ENCODE results near the gene AGBL3.
A peak's percentile ranks its signal among the peaks of the same experiment; 100 is the strongest.
"Not testable (repeated sequence)": the region's sequence is repeated elsewhere in the genome, so short reads cannot be mapped to it uniquely, and the experiment has no call there.

AGBL3 gene

DNA sequence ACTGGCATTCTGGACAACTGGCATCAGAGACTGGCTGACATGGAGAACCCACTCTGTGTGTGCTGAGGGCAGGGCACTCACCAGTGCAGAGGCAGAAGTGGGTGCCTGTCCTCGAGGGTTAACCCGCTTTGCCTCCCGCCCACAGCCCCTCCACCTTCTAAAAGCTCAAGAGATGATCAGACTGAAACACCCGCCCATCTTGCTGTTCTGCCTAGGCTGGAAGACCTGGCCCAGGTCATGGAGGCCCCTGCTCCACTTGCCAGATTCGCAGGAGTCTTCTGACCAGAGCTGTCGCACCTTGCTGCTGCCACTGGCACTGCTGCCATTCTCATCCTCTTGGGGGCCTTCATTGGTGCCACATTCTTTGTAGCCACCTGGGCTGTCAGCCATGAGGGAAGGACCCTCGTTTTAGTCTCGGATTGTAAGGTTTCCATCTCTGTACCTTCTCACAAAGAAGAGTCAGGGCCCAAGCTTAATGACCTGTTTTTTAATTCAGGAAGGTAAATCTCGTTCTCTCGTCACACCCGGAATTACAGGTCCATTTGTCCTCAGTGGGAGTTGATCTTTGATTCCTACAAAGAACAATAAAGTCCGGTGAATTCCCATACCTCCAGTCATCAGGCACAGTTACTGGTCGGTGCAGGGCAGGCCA, 182.3 kb downstream of the AGBL3 start:
- DNase-seq (no peak), ATAC-seq (no peak)

DNA sequence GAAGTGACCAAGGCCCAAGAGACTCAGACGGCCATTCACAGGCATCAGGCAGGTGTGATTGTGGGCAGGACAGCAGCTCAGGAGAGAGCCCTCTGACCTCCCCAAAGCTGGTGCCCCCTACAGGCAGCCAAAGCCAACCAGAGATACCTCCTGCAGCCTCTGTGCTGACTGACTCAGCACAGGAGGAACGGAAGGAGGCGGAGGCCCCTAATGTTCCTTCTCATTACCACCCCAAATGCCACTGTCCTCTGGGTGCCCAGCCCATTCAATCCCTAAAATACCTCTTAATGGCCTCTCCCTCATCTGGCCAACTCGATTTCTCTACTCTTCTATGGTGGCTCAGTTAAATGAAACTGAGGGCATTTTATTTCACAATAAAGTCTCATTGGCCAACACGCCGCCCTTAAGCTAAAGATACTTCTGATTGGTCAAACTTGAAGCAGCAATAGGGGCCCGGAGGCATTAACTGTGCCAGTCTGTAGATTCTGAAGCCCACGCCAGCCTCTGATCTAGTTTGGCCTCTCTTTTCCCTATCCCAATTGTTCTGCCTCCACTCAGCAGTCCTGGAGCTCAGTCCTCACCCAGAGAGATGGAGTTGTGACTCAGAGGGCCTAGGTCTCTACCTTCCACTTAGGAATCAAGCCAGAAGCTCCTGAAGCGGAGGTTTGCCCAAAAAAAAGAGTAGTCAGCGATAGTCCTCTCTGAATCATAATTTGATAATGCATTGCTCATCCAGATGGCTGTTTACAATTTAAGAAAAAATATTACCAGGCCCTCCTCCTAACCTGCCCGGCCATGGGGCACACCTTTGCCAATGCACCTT, 183.0 kb downstream of the AGBL3 start:
- ATAC-seq (peak; percentile 55), DNase-seq (peak; percentile 80)

DNA sequence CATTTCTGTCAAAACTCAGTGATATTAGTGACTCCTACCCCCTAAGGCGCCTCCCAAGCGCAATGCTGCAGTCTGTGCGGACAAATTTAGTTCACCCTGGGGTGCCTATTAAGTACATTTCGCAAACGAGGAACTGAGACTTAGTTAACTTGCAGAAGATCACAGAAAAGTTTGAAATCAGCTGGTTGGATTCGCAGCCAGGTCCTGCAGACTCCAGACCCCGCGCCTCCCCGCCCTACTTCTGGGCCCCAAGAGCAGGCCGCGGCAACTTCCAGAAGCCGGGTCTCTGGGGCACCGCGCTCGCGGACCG, 183.6 kb downstream of the AGBL3 start:
- ATAC-seq, result no peak
- DNase-seq, result no peak

DNA sequence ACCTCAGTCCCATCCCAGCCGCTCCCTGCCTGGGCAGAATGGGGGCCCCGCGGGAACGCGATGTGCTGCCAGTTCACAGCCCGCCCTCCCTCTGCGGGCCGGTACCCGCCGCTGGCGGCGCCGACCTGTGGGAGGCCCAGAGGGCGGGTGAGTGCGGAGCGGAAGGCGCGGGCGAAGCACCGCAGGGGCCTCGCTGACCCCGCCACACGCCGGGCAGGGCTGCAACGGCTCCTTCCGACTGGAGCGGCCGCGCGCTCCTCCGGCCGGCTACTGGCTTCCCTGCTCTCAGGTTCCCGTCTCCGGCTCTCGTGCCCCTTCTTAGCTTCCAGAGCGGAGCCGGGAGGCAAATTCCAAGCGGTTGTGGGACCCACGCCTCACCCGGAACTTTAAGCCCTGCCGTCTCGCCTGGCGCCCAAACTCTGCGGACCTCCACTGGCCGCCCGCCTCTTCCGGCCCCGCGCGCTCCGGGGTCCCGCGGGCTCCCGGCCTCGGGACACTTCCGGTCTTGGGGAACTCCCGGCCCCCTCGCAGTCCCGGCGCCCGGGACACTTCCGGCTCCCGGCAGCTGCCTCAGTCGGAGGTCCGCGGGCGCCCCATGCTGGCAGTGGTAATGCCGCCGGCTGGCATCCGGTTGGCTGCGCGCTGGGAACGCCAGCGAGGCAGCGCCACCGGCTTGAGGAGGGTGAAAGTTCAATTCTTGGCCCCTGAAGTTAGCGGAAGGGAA, 184.1 kb downstream of the AGBL3 start, which contains the start of gene CYREN:
Gene CYREN (minus strand): TSS at position 434 of the 724 bp plus-strand sequence. CDS start 1,785 bp downstream, outside the sequence.
- DNase-seq (peak; percentile 96), ATAC-seq (peak; percentile 93)

GRCh38 chr7:135170998-135171481, 184.7 kb downstream of the AGBL3 start:
- not testable (repeated sequence) for DNase-seq

GRCh38 chr7:135171581-135172291, 185.4 kb downstream of the AGBL3 start:
- ATAC-seq, DNase-seq: not testable (repeated sequence)

More at GRCh38 chr7:135170998-135171481, 184.7 kb downstream of the AGBL3 start:
- ATAC-seq, result not testable (repeated sequence)

DNA sequence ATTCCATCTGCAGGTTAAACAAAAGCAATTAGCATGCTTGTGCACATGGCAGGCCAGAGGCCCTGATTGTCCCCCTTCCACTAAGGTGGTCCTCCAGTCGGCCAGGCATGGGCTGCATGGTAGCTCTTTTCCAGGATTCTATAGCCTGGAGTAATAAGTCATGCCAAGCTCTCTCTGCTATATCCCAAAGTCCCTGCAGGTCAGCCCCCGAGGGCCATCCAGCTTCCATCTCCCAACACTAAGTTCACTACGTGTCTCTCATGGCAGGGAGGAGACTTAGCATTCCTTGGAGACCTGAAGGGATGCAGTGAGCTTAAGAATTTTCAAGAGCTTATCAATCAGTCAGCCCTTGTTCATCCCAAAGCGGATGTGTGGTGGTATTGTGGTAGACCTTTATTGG, 187.6 kb downstream of the AGBL3 start:
- not testable (repeated sequence) for DNase-seq, ATAC-seq

- no peak for DNase-seq
- no peak for ATAC-seq
These were observed 188.6 kb downstream of the AGBL3 start for GRCh38 chr7:135174941-135175340.

- DNase-seq, result no peak
- ATAC-seq, result no peak
These were observed 189.6 kb downstream of the AGBL3 start for GRCh38 chr7:135175931-135176330.

DNA sequence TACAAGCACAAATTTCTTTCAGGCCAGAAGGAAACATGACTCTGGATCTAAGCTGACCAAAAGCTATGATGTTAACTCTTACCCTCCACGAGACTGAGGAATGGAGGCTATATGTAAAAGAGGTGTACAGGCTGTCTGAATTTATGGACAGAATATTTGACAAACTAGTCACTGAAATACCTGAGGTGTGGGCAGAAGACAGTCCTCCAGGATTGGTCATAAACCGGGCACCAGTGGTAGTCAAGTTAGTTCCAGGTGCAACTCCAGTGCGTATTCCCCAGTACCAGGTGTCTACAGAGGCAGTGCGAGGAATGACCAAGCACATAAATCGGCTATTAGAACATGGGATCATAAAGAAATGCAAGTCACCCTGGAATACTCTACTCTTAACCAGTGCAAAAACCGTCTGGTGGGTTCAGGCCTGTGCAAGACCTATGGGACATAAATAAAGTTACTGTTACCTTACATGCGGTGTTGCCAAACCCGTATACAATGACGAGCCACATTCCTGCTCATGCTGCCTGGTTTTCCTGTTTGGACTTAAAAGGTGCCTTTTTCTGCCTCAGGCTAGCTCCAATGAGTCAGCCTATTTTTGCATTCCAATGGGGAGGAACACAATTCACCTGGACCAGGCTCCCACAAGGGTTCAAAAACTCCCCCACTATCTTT, 190.9 kb downstream of the AGBL3 start:
- DNase-seq (no peak), ATAC-seq (no peak)

- ATAC-seq, result no peak
These were observed 192.1 kb downstream of the AGBL3 start for GRCh38 chr7:135178364-135178763.

DNA sequence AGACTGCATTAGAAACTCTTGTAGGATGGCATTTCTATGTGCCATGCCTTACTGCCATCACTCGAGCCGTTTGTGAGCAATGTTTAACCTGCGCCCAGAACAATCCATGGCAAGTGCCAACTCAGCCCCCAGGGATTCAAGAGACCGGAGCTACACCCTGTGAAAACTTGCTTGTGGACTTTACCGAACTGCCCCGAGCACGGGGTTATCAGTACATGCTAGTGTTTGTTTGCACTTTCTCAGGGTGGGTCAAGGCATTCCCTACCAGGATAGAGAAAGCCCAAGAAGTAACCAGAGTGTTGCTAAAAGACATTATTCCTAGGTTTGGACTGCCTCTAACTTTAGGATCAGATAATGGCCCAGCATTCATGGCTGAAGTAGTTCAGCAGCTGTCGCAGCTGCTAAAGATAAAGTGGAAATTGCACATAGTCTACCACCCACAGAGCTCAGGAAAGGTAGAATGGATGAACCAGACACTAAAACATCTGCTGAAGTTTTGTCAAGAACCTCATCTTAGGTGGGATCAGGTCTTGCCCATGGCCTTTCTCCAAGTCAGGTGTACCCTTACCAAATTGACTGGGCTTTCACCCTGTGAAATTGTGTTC, 193.1 kb downstream of the AGBL3 start:
- DNase-seq, result no peak
- ATAC-seq, result no peak

More at GRCh38 chr7:135178364-135178763, 192.1 kb downstream of the AGBL3 start:
- no peak for DNase-seq

DNA sequence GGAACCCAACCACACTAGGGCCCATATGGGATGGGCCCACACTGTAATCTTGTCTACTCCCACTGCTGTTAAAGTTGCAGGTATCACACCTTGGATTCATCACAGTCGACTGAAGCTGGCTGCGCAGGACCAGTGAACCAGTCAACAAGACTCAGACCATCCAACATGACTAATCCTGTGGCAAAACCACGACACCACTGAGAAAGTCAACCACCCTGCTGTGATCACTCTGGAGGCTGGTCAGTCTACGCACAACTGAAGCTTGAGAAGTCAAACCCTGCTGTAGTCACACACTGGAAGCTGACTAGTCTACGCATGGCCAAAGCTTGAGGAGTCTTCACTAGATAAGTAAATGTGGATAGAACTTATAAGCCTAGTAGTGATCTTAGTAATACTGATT, 193.8 kb downstream of the AGBL3 start:
- DNase-seq (no peak), ATAC-seq (peak; percentile 66)

DNA sequence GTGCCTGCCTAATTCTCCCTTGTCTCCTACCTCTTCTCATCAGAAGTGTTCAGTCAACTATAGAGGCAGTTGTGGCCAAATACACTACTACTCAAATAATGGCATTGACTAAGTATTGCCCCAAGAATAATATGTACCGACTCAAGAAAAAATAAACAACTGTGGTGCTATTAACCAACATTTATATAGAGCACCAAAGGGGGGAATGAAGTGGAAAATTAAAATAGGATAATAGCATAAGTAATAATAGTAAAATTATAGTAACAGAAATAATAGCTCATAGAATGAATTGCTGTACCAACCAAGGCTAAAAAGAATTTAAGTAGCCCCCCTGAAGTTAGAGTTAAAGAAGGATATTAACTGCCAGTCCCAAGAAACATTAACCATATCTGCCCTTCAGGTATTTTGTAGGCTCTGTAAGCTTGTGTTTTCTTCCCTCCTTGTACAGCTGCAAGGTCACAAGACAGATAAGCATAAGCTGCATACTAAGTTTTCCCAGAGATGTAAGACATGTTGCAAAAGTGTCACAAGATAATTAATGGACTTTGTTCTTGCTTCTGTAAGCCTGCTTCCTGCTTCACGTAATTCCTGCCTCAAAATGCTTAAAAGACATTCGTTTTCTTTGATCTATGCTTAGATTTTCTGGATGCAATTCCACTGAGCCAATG, 195.1 kb downstream of the AGBL3 start:
- ATAC-seq, result no peak
- DNase-seq, result no peak

DNA sequence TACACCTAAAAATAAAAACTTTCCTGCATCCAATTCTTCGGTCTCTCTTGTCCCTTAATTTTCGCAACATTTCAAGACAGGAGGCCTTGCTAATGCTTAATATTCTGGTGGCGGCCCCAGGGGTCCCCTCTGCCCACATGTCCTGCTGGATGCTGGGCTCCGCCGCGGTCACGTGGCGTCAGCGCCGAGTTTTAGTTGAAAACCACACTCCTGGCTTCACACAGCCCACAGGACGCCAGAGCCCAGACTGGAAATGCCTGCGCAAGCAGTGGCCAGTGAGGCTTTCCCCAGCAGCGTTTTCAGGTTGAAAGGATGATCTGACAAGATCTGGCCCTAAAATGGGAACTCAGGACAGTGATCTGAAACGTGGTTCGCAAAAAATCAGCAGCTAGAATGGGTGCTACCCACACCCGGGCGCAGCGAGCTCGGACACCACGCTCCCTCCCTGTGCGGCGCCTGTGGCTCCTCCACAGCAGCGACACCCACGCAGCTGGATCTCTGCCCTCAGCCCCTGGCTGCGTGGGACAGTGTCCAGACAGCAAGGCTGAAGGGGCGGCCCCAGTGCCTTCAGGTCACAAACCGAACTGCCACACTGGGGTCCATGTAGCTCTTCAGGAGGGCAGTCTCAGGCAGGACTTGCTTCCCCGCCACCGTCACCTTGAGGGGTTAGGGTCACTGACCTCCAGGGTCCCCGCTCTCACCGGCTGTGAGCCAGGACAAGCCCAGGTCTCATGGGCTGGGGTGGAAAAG, 195.8 kb downstream of the AGBL3 start:
- no peak for ATAC-seq

GRCh38 chr7:135183478-135183877, 197.2 kb downstream of the AGBL3 start:
- DNase-seq (no peak), ATAC-seq (no peak)

More for the DNA sequence above, 195.8 kb downstream of the AGBL3 start:
- DNase-seq, result no peak

GRCh38 chr7:135184254-135184841, 198.0 kb downstream of the AGBL3 start:
- ATAC-seq, result no peak
- no peak for DNase-seq
